GM23338 (cell line): ENCODE results near the gene SCN1B. TPM values are rescaled to one million over a fixed set of nuclear protein-coding genes. Genes with fewer than 3 reads are reported as not detected.

ENCODE experiments used
- ATAC-seq: fragments of 200-7000 bp; cut with Tn5 transposase; 3 replicates; pipeline ENCODE4 v1.9.1; 2020
- DNase-seq: peaks from one replicate; pipeline ENCODE4 v3.0.0-alpha.2; 2015; ENCODE audit warnings: low spot score
- H2AFZ ChIP-seq: fragments of 200-600 bp; sonication (generic); 2 replicates; pipeline ENCODE4 v1.8.0; 2016; ENCODE audit warnings: antibody characterized with exemption, mild to moderate bottlenecking, moderate library complexity
- H3F3A ChIP-seq: fragments of 200-600 bp; sonication (generic); replicated peaks from 2 replicates; pipeline ENCODE4 v1.8.0; 2017; ENCODE audit warnings: antibody characterized with exemption, mixed run types, low read depth
- H3K27ac ChIP-seq: fragments of 200-600 bp; sonication (generic); 2 replicates; pipeline ENCODE4 v1.6.1; 2016; ENCODE audit warnings: low read depth
- H3K27me3 ChIP-seq: fragments of 200-600 bp; sonication (generic); 2 replicates; pipeline ENCODE4 v1.8.0; 2016; ENCODE audit warnings: mild to moderate bottlenecking, mixed run types, moderate library complexity; ENCODE audit not compliant: insufficient read depth
- H3K36me3 ChIP-seq: fragments of 200-600 bp; sonication (generic); 2 replicates; pipeline ENCODE4 v1.8.0; 2016; ENCODE audit warnings: mild to moderate bottlenecking; ENCODE audit not compliant: insufficient read depth
- H3K4me1 ChIP-seq: fragments of 200-600 bp; sonication (generic); 2 replicates; pipeline ENCODE4 v1.8.0; 2016; ENCODE audit warnings: mild to moderate bottlenecking, moderate library complexity; ENCODE audit not compliant: insufficient read depth
- H3K4me2 ChIP-seq: fragments of 200-600 bp; sonication (generic); 2 replicates; pipeline ENCODE4 v1.7.1; 2017; ENCODE audit warnings: mixed run types
- H3K4me3 ChIP-seq: fragments of 200-600 bp; sonication (generic); 2 replicates; pipeline ENCODE4 v1.6.1; 2016; ENCODE audit warnings: mixed run types
- H3K79me2 ChIP-seq: fragments of 200-600 bp; sonication (generic); replicated peaks from 2 replicates; pipeline ENCODE4 v1.8.0; 2017; ENCODE audit warnings: mild to moderate bottlenecking; ENCODE audit not compliant: insufficient read depth
- H3K9me2 ChIP-seq: fragments of 200-600 bp; sonication (generic); 2 replicates; pipeline ENCODE4 v1.8.0; 2017; ENCODE audit not compliant: insufficient read depth
- H4K20me1 ChIP-seq: fragments of 200-600 bp; sonication (generic); replicated peaks from 2 replicates; pipeline ENCODE4 v1.8.0; 2017; ENCODE audit warnings: mild to moderate bottlenecking; ENCODE audit not compliant: insufficient read depth
- H3K27ac Mint-ChIP-seq: 2 replicates; pipeline ENCODE4 v1.8.0; 2020; ENCODE audit warnings: inconsistent platforms, mild to moderate bottlenecking, moderate library complexity, mixed read lengths
- H3K27me3 Mint-ChIP-seq: 3 replicates; pipeline ENCODE4 v1.8.0; 2022; ENCODE audit warnings: low read depth, mild to moderate bottlenecking, moderate library complexity, mixed read lengths, inconsistent platforms; ENCODE audit not compliant: insufficient read depth, poor library complexity
- H3K36me3 Mint-ChIP-seq: 3 replicates; pipeline ENCODE4 v1.8.0; 2021; ENCODE audit warnings: low read depth, mild to moderate bottlenecking, inconsistent platforms, moderate library complexity, mixed read lengths
- H3K4me1 Mint-ChIP-seq: 3 replicates; pipeline ENCODE4 v1.8.0; 2020; ENCODE audit warnings: mild to moderate bottlenecking, inconsistent platforms, mixed read lengths
- H3K4me3 Mint-ChIP-seq: 3 replicates; pipeline ENCODE4 v1.8.0; 2021; ENCODE audit warnings: moderate library complexity, mild to moderate bottlenecking, inconsistent platforms, mixed read lengths
- H3K9me3 Mint-ChIP-seq: 3 replicates; pipeline ENCODE4 v1.8.0; 2020; ENCODE audit warnings: moderate library complexity, mild to moderate bottlenecking, inconsistent platforms, mixed read lengths
- CREB1 ChIP-seq: fragments of 250-450 bp; sonication (Bioruptor Pico); IDR thresholded peaks from 2 replicates; pipeline ENCODE4 v1.5.0; 2020; ENCODE audit warnings: low read depth, mild to moderate bottlenecking, moderate library complexity
- CTCF ChIP-seq, 2 experiments: fragments of 200-600 bp in 1 of 2; sonication (generic) in 1 of 2; conservative IDR thresholded peaks; 2 replicates each; pipeline versions ENCODE4 v1.5.1 to v1.6.1; 2016 to 2017; ENCODE audit warnings: antibody characterized with exemption in 2 of 2, low read depth in 2 of 2, mild to moderate bottlenecking in 2 of 2, moderate library complexity in 1 of 2
- ETS1 ChIP-seq: IDR thresholded peaks from 2 replicates; pipeline ENCODE4 v1.6.1; 2016; ENCODE audit warnings: antibody characterized with exemption
- EZH2 ChIP-seq: fragments of 200-600 bp; sonication (generic); IDR thresholded peaks from one replicate; pipeline ENCODE4 v1.8.0; 2017; ENCODE audit warnings: antibody characterized with exemption, mild to moderate bottlenecking, low read depth; ENCODE audit not compliant: unreplicated experiment
- EZH2phosphoT487 ChIP-seq: fragments of 200-600 bp; sonication (generic); IDR thresholded peaks from one replicate; pipeline ENCODE4 v1.8.1; 2018; ENCODE audit warnings: antibody characterized with exemption; ENCODE audit not compliant: unreplicated experiment
- JUNB ChIP-seq: IDR thresholded peaks from one replicate; pipeline ENCODE4 v1.6.1; 2016; ENCODE audit warnings: antibody characterized with exemption; ENCODE audit not compliant: unreplicated experiment
- NANOG ChIP-seq: IDR thresholded peaks from 2 replicates; pipeline ENCODE4 v1.6.1; 2016; ENCODE audit warnings: antibody characterized with exemption, borderline replicate concordance
- POLR2AphosphoS5 ChIP-seq: IDR thresholded peaks from 2 replicates; pipeline ENCODE4 v1.6.1; 2016; ENCODE audit warnings: antibody characterized with exemption, low read depth
- REST ChIP-seq: IDR thresholded peaks from one replicate; pipeline ENCODE4 v1.6.1; 2018; ENCODE audit warnings: antibody characterized with exemption; ENCODE audit not compliant: unreplicated experiment
- STAT1 ChIP-seq: IDR thresholded peaks from one replicate; pipeline ENCODE4 v1.6.1; 2016; ENCODE audit warnings: antibody characterized with exemption; ENCODE audit not compliant: unreplicated experiment
- ZNF114 ChIP-seq: fragments of 250-450 bp; sonication (Bioruptor Pico); IDR thresholded peaks from 2 replicates; pipeline ENCODE4 v1.5.0; 2020; ENCODE audit warnings: mild to moderate bottlenecking, moderate library complexity
- ZNF331 ChIP-seq: fragments of 250-450 bp; sonication (Bioruptor Pico); IDR thresholded peaks from 2 replicates; pipeline ENCODE4 v1.5.0; 2020; ENCODE audit warnings: low read depth, mild to moderate bottlenecking, moderate library complexity
- ZNF462 ChIP-seq: fragments of 250-450 bp; sonication (Bioruptor Pico); IDR thresholded peaks from 2 replicates; pipeline ENCODE4 v1.5.0; 2020; ENCODE audit warnings: mild to moderate bottlenecking, moderate library complexity
- polyA plus RNA-seq: library from polyadenylated mRNA; unstranded; fragments of >200 nt; fragmentation: Nextera tagmentation; extraction: Ambion mirVana; gene quantifications from 2 replicates; pipeline ENCODE4 v1.2.1, GENCODE V29; 2016
- total RNA-seq: library from RNA; depleted of rRNA; stranded (reverse); fragments of >200 nt; shearing (Covaris generic); gene quantifications from 2 replicates; pipeline ENCODE4 v1.2.3, GENCODE V29; 2014

Gene SCN1B
- total and polyA plus RNA-seq, 2 experiments from 2014 or later: 1.7 to 4.8 TPM

- no peak for DNase-seq
- ATAC-seq: peak; percentile 2; the same call in 2 of the 3 replicates
- Histone ChIP-seq H3K4me2 (peak overlapping the region; percentile 35), H3F3A (peaks cover 18% of the 10 kb centered on the region; the same call in 1 of the 2 replicates), H3K4me1 (peaks cover 20% of the 10 kb centered on the region), H3K4me3 (peak overlapping the region; percentile 8; the same call in 1 of the 2 replicates), H3K9me2 (0 out of 2 replicates have a peak, but pooled peaks cover 4% of the 10 kb centered on the region), H2AFZ (no peak overlapping the region), H3K27me3 (no peaks in the 10 kb centered on the region), H4K20me1 (no peaks in the 10 kb centered on the region), H3K27ac (peak overlapping the region; percentile 96), H3K79me2 (no peaks in the 10 kb centered on the region), H3K36me3 (no peaks in the 10 kb centered on the region)
- Mint-ChIP-seq H3K27me3 (peaks cover 24% of the 10 kb centered on the region), H3K4me1 (peaks cover 29% of the 10 kb centered on the region), H3K9me3 (0 out of 3 replicates have a peak, but pooled peaks cover 5% of the 10 kb centered on the region), H3K27ac (peak overlapping the region; percentile 99), H3K4me3 (peak overlapping the region; percentile 56), H3K36me3 (no peaks in the 10 kb centered on the region; the same call in 2 of the 3 replicates)
- TF ChIP-seq ETS1: no peak
- no peak for TF ChIP-seq STAT1
- no peak for TF ChIP-seq CTCF (conservative IDR thresholded peaks at IDR 0.05; ENCODE audit: low read depth in 2 of 2)
- no peak for TF ChIP-seq REST
- no peak for TF ChIP-seq EZH2phosphoT487
- no peak for TF ChIP-seq ZNF114 (CRISPR knock-in tag)
- no peak for TF ChIP-seq EZH2
- no peak for TF ChIP-seq CREB1
- TF ChIP-seq POLR2AphosphoS5: no peak
- TF ChIP-seq NANOG: no peak
- no peak for TF ChIP-seq ZNF331
- no peak for TF ChIP-seq ZNF462 (CRISPR knock-in tag)
- TF ChIP-seq JUNB: no peak
These were observed 38.8 kb downstream of the SCN1B start for GRCh38 chr19:35068941-35069634.
